WTC11 (cell line): Measurements from ENCODE around the gene CNIH3. TPM values are rescaled to one million over a fixed set of nuclear protein-coding genes. Genes with fewer than 3 reads are reported as not detected.

ENCODE experiments used
- ATAC-seq: fragments of 200-7000 bp; cut with Tn5 transposase; 2 replicates; pipeline ENCODE4 v1.10.0; 2021; ENCODE audit warnings: mild to moderate bottlenecking, moderate library complexity
- CTCF ChIA-PET: fragments of 300-600 bp; sonication (Branson Sonifier 250); formaldehyde crosslinking; loops from one replicate; lab custom pipeline; 2021; ENCODE audit warnings: antibody characterized with exemption; lab: Charles Lee
- POLR2A ChIA-PET: fragments of 350-600 bp; sonication (Branson Sonifier 250); formaldehyde crosslinking; loops from one replicate; lab custom pipeline; 2021; ENCODE audit warnings: antibody characterized with exemption; lab: Charles Lee
- DNase-seq: peaks from one replicate; pipeline ENCODE4 v3.0.0; 2021; ENCODE audit warnings: low spot score
- H3K27ac Mint-ChIP-seq: 2 replicates; pipeline ENCODE4 v1.8.0; 2021; ENCODE audit warnings: mixed read lengths
- H3K27me3 Mint-ChIP-seq: 2 replicates; pipeline ENCODE4 v1.8.0; 2021; ENCODE audit warnings: low read depth, mild to moderate bottlenecking, moderate library complexity, mixed read lengths
- H3K36me3 Mint-ChIP-seq: 2 replicates; pipeline ENCODE4 v1.8.0; 2021; ENCODE audit warnings: mixed read lengths
- H3K4me1 Mint-ChIP-seq: 2 replicates; pipeline ENCODE4 v1.8.0; 2022; ENCODE audit warnings: mixed read lengths
- H3K4me3 Mint-ChIP-seq: 2 replicates; pipeline ENCODE4 v1.8.0; 2021; ENCODE audit warnings: mild to moderate bottlenecking, moderate library complexity, mixed read lengths
- H3K9me3 Mint-ChIP-seq: 2 replicates; pipeline ENCODE4 v1.8.0; 2021; ENCODE audit warnings: mixed read lengths
- CBFB ChIP-seq: sonication (generic); formaldehyde crosslinking; IDR thresholded peaks from 2 replicates; pipeline ENCODE4 v1.8.1; 2022; ENCODE audit warnings: mild to moderate bottlenecking, low read depth, missing genetic modification reagents
- FOXJ3 ChIP-seq: sonication (generic); formaldehyde crosslinking; IDR thresholded peaks from 2 replicates; pipeline ENCODE4 v1.9.0; 2021; ENCODE audit warnings: missing genetic modification reagents, mild to moderate bottlenecking, borderline replicate concordance
- IRF2 ChIP-seq: sonication (generic); formaldehyde crosslinking; IDR thresholded peaks from 2 replicates; pipeline ENCODE4 v1.8.0; 2022; ENCODE audit warnings: low read depth, missing genetic modification reagents, borderline replicate concordance
- MXD4 ChIP-seq: fragments of 250-450 bp; sonication (Bioruptor Pico); IDR thresholded peaks from 2 replicates; pipeline ENCODE4 v1.8.0; 2021; ENCODE audit warnings: mild to moderate bottlenecking, moderate library complexity, borderline replicate concordance
- MYBL2 ChIP-seq: sonication (generic); formaldehyde crosslinking; IDR thresholded peaks from 2 replicates; pipeline ENCODE4 v1.8.1; 2023; ENCODE audit warnings: mild to moderate bottlenecking, moderate library complexity, missing genetic modification reagents
- PRDM15 ChIP-seq: sonication (generic); formaldehyde crosslinking; IDR thresholded peaks from 2 replicates; pipeline ENCODE4 v1.8.0; 2022; ENCODE audit warnings: missing genetic modification reagents
- PREB ChIP-seq: sonication (generic); formaldehyde crosslinking; IDR thresholded peaks from 2 replicates; pipeline ENCODE4 v1.8.1; 2022; ENCODE audit warnings: mild to moderate bottlenecking, missing genetic modification reagents, moderate library complexity, borderline replicate concordance
- RORB ChIP-seq: fragments of 250-450 bp; sonication (Bioruptor Pico); IDR thresholded peaks from 2 replicates; pipeline ENCODE4 v1.9.0; 2021; ENCODE audit warnings: mild to moderate bottlenecking
- ZNF263 ChIP-seq: sonication (generic); formaldehyde crosslinking; IDR thresholded peaks from 2 replicates; pipeline ENCODE4 v1.8.1; 2022; ENCODE audit warnings: low read depth, mild to moderate bottlenecking, moderate library complexity, missing genetic modification reagents
- ZNF423 ChIP-seq: fragments of 250-450 bp; sonication (Bioruptor Pico); IDR thresholded peaks from 2 replicates; pipeline ENCODE4 v2.1.2; 2022; ENCODE audit warnings: mild to moderate bottlenecking, moderate library complexity
- total RNA-seq: library from RNA; stranded (reverse); gene quantifications from 3 replicates; pipeline ENCODE4 v1.2.3, GENCODE V29; 2021
- TF ChIP-seq, protein P1 (sequence below): sonication (generic); formaldehyde crosslinking; conservative IDR thresholded peaks from 2 replicates; pipeline ENCODE4 v1.8.1; 2022; ENCODE audit warnings: mild to moderate bottlenecking, missing genetic modification reagents
- TF ChIP-seq, protein P2 (sequence below): sonication (generic); formaldehyde crosslinking; IDR thresholded peaks from 2 replicates; pipeline ENCODE4 v1.8.1; 2022; ENCODE audit warnings: low read depth, mild to moderate bottlenecking, moderate library complexity, missing genetic modification reagents, borderline replicate concordance
- TF ChIP-seq, protein P3 (sequence below): sonication (generic); formaldehyde crosslinking; IDR thresholded peaks from 2 replicates; pipeline ENCODE4 v1.8.0; 2022; ENCODE audit warnings: mild to moderate bottlenecking, missing genetic modification reagents
- TF ChIP-seq, protein P4 (sequence below): sonication (generic); formaldehyde crosslinking; IDR thresholded peaks from 2 replicates; pipeline ENCODE4 v1.8.0; 2022; ENCODE audit warnings: mild to moderate bottlenecking, missing genetic modification reagents

CNIH3 gene
- total RNA-seq, 1 experiment from 2014 or later: 8.1 TPM

DNA sequence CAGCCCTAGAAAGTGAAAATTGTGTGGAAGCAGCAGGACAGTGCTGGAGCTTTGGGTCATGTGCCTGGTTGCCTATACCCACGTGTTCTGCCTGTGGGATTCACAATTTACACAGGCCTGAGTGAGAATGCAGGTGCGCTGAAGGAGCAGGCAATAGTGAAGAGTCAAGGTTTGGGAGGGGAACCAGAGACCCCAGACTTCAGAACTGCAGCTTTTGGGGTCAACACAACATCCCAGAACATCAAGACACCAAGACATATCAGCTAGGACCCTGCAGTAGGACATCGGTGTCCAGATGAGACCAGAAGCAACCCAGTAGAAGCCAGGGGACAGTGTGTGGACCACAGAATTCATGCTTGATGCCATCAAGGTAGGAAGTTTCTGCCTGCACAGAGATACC is 29.1 kb upstream of the CNIH3 start:
- POLR2A ChIA-PET: no interaction called here
- TF ChIP-seq ZNF263 (CRISPR knock-in tag): no peak
- TF ChIP-seq FOXJ3 (CRISPR knock-in tag): no peak
- TF ChIP-seq IRF2 (CRISPR knock-in tag): no peak
- TF ChIP-seq PREB: no peak
- TF ChIP-seq, protein P1, sequence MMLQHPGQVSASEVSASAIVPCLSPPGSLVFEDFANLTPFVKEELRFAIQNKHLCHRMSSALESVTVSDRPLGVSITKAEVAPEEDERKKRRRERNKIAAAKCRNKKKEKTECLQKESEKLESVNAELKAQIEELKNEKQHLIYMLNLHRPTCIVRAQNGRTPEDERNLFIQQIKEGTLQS: no peak
- TF ChIP-seq, protein P2, sequence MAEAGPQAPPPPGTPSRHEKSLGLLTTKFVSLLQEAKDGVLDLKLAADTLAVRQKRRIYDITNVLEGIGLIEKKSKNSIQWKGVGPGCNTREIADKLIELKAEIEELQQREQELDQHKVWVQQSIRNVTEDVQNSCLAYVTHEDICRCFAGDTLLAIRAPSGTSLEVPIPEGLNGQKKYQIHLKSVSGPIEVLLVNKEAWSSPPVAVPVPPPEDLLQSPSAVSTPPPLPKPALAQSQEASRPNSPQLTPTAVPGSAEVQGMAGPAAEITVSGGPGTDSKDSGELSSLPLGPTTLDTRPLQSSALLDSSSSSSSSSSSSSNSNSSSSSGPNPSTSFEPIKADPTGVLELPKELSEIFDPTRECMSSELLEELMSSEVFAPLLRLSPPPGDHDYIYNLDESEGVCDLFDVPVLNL (CRISPR knock-in tag): no peak
- no peak for TF ChIP-seq RORB (CRISPR knock-in tag)
- TF ChIP-seq PRDM15 (CRISPR knock-in tag): no peak
- TF ChIP-seq CBFB: no peak
- TF ChIP-seq, all 79 proteins: peak for 0
- peaks cover 17% of the 10 kb centered on the region for H3K9me3 Mint-ChIP-seq
- CTCF ChIA-PET: no interaction called here
- no peak overlapping the region for H3K27ac Mint-ChIP-seq
- ATAC-seq (no peak), DNase-seq (no peak)
- peaks cover 39% of the 10 kb centered on the region for H3K4me1 Mint-ChIP-seq
- peaks cover 3% of the 10 kb centered on the region; the same call in 1 of the 2 replicates for H3K36me3 Mint-ChIP-seq
- no peaks in the 10 kb centered on the region for H3K27me3 Mint-ChIP-seq
- no peak overlapping the region for H3K4me3 Mint-ChIP-seq

DNA sequence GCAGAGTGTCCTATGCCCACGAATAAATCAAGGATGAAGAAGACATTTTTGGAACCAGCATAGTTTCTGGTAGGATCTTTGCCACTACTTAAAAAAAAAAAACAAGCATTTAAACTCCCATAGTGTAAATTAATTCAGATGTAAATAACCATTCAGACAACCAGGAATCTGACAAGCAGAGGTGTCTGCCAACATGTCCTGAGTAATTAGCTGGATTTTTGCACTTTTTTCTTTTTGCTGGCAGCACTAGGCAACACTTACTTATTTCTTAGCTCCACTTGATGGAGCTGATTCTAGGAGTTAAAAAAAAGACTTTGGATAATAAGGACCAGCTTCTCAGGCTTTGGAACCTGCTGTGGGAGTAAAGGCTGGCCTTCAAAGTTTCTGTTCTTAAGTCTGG is 27.6 kb upstream of the CNIH3 start:
- peaks cover 45% of the 10 kb centered on the region for H3K4me1 Mint-ChIP-seq
- ATAC-seq: no peak
- ChIA-PET CTCF (interaction anchor here (0.9 to 1.2 kb wide), 5 partner anchors 27 to 334 kb away, joined by 3 to 6 read pairs (median 4); no protein-coding TSS in a partner anchor), POLR2A (interaction anchor here (0.6 to 1.5 kb wide), 2 partner anchors 27 to 28 kb away, joined by 3 to 4 read pairs; no protein-coding TSS in a partner anchor)
- H3K36me3 Mint-ChIP-seq: peaks cover 3% of the 10 kb centered on the region; the same call in 1 of the 2 replicates
- H3K27ac Mint-ChIP-seq: no peak overlapping the region
- H3K27me3 Mint-ChIP-seq: no peaks in the 10 kb centered on the region
- peaks cover 12% of the 10 kb centered on the region for H3K9me3 Mint-ChIP-seq
- no peak overlapping the region for H3K4me3 Mint-ChIP-seq
- TF ChIP-seq IRF2 (CRISPR knock-in tag): no peak
- no peak for TF ChIP-seq MYBL2
- TF ChIP-seq, protein P3, sequence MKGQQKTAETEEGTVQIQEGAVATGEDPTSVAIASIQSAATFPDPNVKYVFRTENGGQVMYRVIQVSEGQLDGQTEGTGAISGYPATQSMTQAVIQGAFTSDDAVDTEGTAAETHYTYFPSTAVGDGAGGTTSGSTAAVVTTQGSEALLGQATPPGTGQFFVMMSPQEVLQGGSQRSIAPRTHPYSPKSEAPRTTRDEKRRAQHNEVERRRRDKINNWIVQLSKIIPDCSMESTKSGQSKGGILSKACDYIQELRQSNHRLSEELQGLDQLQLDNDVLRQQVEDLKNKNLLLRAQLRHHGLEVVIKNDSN: no peak
- TF ChIP-seq, protein P4, sequence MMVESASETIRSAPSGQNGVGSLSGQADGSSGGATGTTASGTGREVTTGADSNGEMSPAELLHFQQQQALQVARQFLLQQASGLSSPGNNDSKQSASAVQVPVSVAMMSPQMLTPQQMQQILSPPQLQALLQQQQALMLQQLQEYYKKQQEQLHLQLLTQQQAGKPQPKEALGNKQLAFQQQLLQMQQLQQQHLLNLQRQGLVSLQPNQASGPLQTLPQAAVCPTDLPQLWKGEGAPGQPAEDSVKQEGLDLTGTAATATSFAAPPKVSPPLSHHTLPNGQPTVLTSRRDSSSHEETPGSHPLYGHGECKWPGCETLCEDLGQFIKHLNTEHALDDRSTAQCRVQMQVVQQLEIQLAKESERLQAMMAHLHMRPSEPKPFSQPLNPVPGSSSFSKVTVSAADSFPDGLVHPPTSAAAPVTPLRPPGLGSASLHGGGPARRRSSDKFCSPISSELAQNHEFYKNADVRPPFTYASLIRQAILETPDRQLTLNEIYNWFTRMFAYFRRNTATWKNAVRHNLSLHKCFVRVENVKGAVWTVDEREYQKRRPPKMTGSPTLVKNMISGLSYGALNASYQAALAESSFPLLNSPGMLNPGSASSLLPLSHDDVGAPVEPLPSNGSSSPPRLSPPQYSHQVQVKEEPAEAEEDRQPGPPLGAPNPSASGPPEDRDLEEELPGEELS (CRISPR knock-in tag): no peak
- no peak for TF ChIP-seq CBFB
- TF ChIP-seq MXD4 (CRISPR knock-in tag): no peak
- TF ChIP-seq ZNF423 (CRISPR knock-in tag): no peak
- no peak for DNase-seq
